ENCODE results near the gene SHOC2. TPM values are rescaled to one million over a fixed set of nuclear protein-coding genes. Genes with fewer than 3 reads are reported as not detected.
A peak's percentile ranks its signal among the peaks of the same experiment; 100 is the strongest.

Gene SHOC2
- total and polyA plus RNA-seq, 2 of the 13 experiments (the other 11 are each of a cell fraction or from before 2014, with no cell fraction given) = 8.6 to 25.5 TPM

GRCh38 chr10:110872145-110872983, 47.0 kb upstream of the SHOC2 start (continued):
- TF ChIP-seq NBN (conservative IDR thresholded peaks at IDR 0.05) = no peak
- TF ChIP-seq PRPF4 (IDR thresholded peaks at IDR 0.05; ENCODE audit: low read depth, low read length, poor library complexity, severe bottlenecking) = peak; percentile 10
- TF ChIP-seq AGO2 (optimal IDR thresholded peaks at IDR 0.05; ENCODE audit: low read depth, low read length) = peak; percentile 83
- no peak for TF ChIP-seq KDM3A (CRISPR knock-in tag; IDR thresholded peaks at IDR 0.05; ENCODE audit: low read depth)
- peak; percentile 63 for TF ChIP-seq POGZ (CRISPR knock-in tag; IDR thresholded peaks at IDR 0.05)
- no peak for TF ChIP-seq HNF4G (IDR thresholded peaks at IDR 0.05; ENCODE audit: borderline replicate concordance, low read depth, low read length)
- 0 out of 2 replicates have a peak, but pooled peaks have one; percentile 33 for TF ChIP-seq HNF4G (CRISPR knock-in tag; IDR thresholded peaks at IDR 0.05; ENCODE audit: borderline replicate concordance, low read depth)
- peak; percentile 46; the same call in 1 of the 2 replicates for TF ChIP-seq ZNF746 (CRISPR knock-in tag; IDR thresholded peaks at IDR 0.05)
- no peak for TF ChIP-seq SUZ12 (IDR thresholded peaks at IDR 0.05; ENCODE audit: low read depth, low read length)
- no peak for TF ChIP-seq ZNF652 (CRISPR knock-in tag; IDR thresholded peaks at IDR 0.05; ENCODE audit: borderline replicate concordance, low read depth)
- TF ChIP-seq ARNT (IDR thresholded peaks at IDR 0.05) = no peak
- no peak for TF ChIP-seq CHD2 (IDR thresholded peaks at IDR 0.05; ENCODE audit: low read depth, low read length)
- no peak for TF ChIP-seq STAT5B (CRISPR knock-in tag; IDR thresholded peaks at IDR 0.05)
- TF ChIP-seq SMARCC2 (IDR thresholded peaks at IDR 0.05) = no peak
- TF ChIP-seq HMGXB4 (CRISPR knock-in tag; IDR thresholded peaks at IDR 0.05; ENCODE audit: borderline replicate concordance in 1 of 2, low read depth in 1 of 2) = 0 out of 4 replicates have a peak, but pooled peaks of 1 of the 2 experiments have one; percentile 52
- no peak for TF ChIP-seq RFX5 (IDR thresholded peaks at IDR 0.05; ENCODE audit: low read depth, low read length)
